AG04450 (cell line): Measurements from ENCODE around the gene PRKAR1B. TPM values are rescaled to one million over a fixed set of nuclear protein-coding genes. Genes with fewer than 3 reads are reported as not detected.

Experiments
- CTCF ChIA-PET: fragments of 300-600, 350-600 bp; formaldehyde crosslinking; extraction: SDS; loops from one replicate; lab custom pipeline; 2022; ENCODE audit warnings: antibody characterized with exemption, inconsistent platforms; lab: Charles Lee
- POLR2A ChIA-PET: fragments of 350-600 bp; formaldehyde crosslinking; extraction: SDS; loops from one replicate; lab custom pipeline; 2021; ENCODE audit warnings: antibody characterized with exemption, inconsistent platforms; lab: Yijun Ruan, JAX
- DNase-seq: peaks from one replicate; pipeline ENCODE4 v3.0.0-alpha.2; 2011; ENCODE audit warnings: low read depth, low spot score
- H3K27ac ChIP-seq: one replicate; pipeline ENCODE4 v1.5.1; 2012; ENCODE audit warnings: low read depth, low read length, control low read depth
- H3K27me3 ChIP-seq: one replicate; pipeline ENCODE4 v1.6.0; 2012; ENCODE audit warnings: low read length; ENCODE audit not compliant: control insufficient read depth, insufficient read depth
- H3K4me3 ChIP-seq: 2 replicates; pipeline ENCODE4 v1.5.1; 2011; ENCODE audit warnings: mild to moderate bottlenecking, low read depth, low read length, control low read depth
- H3K9me3 ChIP-seq: 2 replicates; pipeline ENCODE4 v1.5.1; 2012; ENCODE audit warnings: low read length; ENCODE audit not compliant: control insufficient read depth, insufficient read depth
- CTCF ChIP-seq: IDR thresholded peaks from 2 replicates; pipeline ENCODE4 v1.5.1; 2011; ENCODE audit warnings: low read depth, low read length, control low read depth, inconsistent platforms
- polyA plus RNA-seq: library from polyadenylated mRNA; depleted of rRNA; stranded (reverse); fragments of >200 nt; gene quantifications from 2 replicates; pipeline ENCODE4 v1.2.3, GENCODE V29; 2011

Gene PRKAR1B
- polyA plus RNA-seq, 1 experiment = 16.1 TPM

- Histone ChIP-seq H3K9me3 (peaks cover 5% of the 10 kb centered on the region; the same call in 1 of the 2 replicates), H3K4me3 (no peak overlapping the region), H3K27ac (no peak overlapping the region), H3K27me3 (no peaks in the 10 kb centered on the region)
- no peak for TF ChIP-seq CTCF
- ChIA-PET CTCF (interaction anchor here (1.0 kb wide), 1 partner anchor 10 kb away, joined by 3 read pairs; no protein-coding TSS in a partner anchor), POLR2A (no interaction called here)
- no peak for DNase-seq
Observed at GRCh38 chr7:742791-743190, 15.7 kb upstream of the PRKAR1B start.

GRCh38 chr7:741850-742249 is 14.8 kb upstream of the PRKAR1B start:
- CTCF ChIA-PET = interaction anchor here (0.9 kb wide), 1 partner anchor 9 kb away, joined by 3 read pairs; no protein-coding TSS in a partner anchor

GRCh38 chr7:741191-741671 is 14.2 kb upstream of the PRKAR1B start:
- POLR2A ChIA-PET = no interaction called here
- no peak for TF ChIP-seq CTCF
- Histone ChIP-seq H3K9me3 (peaks cover 5% of the 10 kb centered on the region; the same call in 1 of the 2 replicates), H3K4me3 (no peak overlapping the region), H3K27ac (no peak overlapping the region), H3K27me3 (no peaks in the 10 kb centered on the region)
- CTCF ChIA-PET = interaction anchor here (0.9 kb wide), 1 partner anchor 9 kb away, joined by 3 read pairs; no protein-coding TSS in a partner anchor
- no peak for DNase-seq

More at GRCh38 chr7:741850-742249, 14.8 kb upstream of the PRKAR1B start:
- Histone ChIP-seq H3K4me3 (no peak overlapping the region), H3K9me3 (peaks cover 5% of the 10 kb centered on the region; the same call in 1 of the 2 replicates), H3K27ac (no peak overlapping the region), H3K27me3 (no peaks in the 10 kb centered on the region)
- no peak for DNase-seq
- no peak for TF ChIP-seq CTCF
- POLR2A ChIA-PET = no interaction called here

GRCh38 chr7:739983-740942 is 13.2 kb upstream of the PRKAR1B start:
- TF ChIP-seq CTCF = no peak
- Histone ChIP-seq H3K27ac (no peak overlapping the region), H3K9me3 (peaks cover 5% of the 10 kb centered on the region), H3K4me3 (no peak overlapping the region), H3K27me3 (no peaks in the 10 kb centered on the region)
- CTCF ChIA-PET = no interaction called here
- no peak for DNase-seq
- POLR2A ChIA-PET = no interaction called here
